HEK293 (cell line): ENCODE results near the gene CCDC24.
A peak's percentile ranks its signal among the peaks of the same experiment; 100 is the strongest.

Experiments
- AEBP2 ChIP-seq: fragments of 450-650 bp; formaldehyde crosslinking; IDR thresholded peaks from 2 replicates; pipeline ENCODE4 v1.5.1; 2016; ENCODE audit warnings: missing biosample characterization, missing genetic modification characterization, borderline replicate concordance
- ELK4 ChIP-seq: IDR thresholded peaks from 2 replicates; pipeline ENCODE4 v1.6.1; 2011; ENCODE audit warnings: mild to moderate bottlenecking, low read depth, low read length, borderline replicate concordance
- HOXC10 ChIP-seq: sonication (generic); formaldehyde crosslinking; IDR thresholded peaks from 2 replicates; pipeline ENCODE4 v1.8.1; 2023; ENCODE audit warnings: mild to moderate bottlenecking, missing genetic modification reagents
- KLF1 ChIP-seq: fragments of 450-650 bp; formaldehyde crosslinking; IDR thresholded peaks from 2 replicates; pipeline ENCODE4 v1.5.1; 2016; ENCODE audit warnings: missing biosample characterization, missing genetic modification characterization
- PATZ1 ChIP-seq: fragments of 450-650 bp; formaldehyde crosslinking; IDR thresholded peaks from 2 replicates; pipeline ENCODE4 v1.5.1; 2016; ENCODE audit warnings: missing biosample characterization, missing genetic modification characterization
- SCRT2 ChIP-seq: fragments of 450-650 bp; formaldehyde crosslinking; IDR thresholded peaks from 2 replicates; pipeline ENCODE4 v1.5.1; 2016; ENCODE audit warnings: missing biosample characterization, missing genetic modification characterization
- SP2 ChIP-seq: fragments of 450-650 bp; formaldehyde crosslinking; IDR thresholded peaks from 2 replicates; pipeline ENCODE4 v1.5.1; 2016; ENCODE audit warnings: missing biosample characterization, missing genetic modification characterization
- ZBTB6 ChIP-seq: fragments of 450-650 bp; formaldehyde crosslinking; IDR thresholded peaks from 2 replicates; pipeline ENCODE4 v1.5.1; 2017; ENCODE audit warnings: missing biosample characterization, missing genetic modification characterization
- ZNF132 ChIP-seq: fragments of 450-650 bp; formaldehyde crosslinking; IDR thresholded peaks from 2 replicates; pipeline ENCODE4 v1.5.1; 2017; ENCODE audit warnings: missing biosample characterization, missing genetic modification characterization, borderline replicate concordance
- ZNF169 ChIP-seq: fragments of 450-650 bp; formaldehyde crosslinking; IDR thresholded peaks from 2 replicates; pipeline ENCODE4 v1.5.1; 2016; ENCODE audit warnings: missing biosample characterization, missing genetic modification characterization
- ZNF211 ChIP-seq: fragments of 450-650 bp; formaldehyde crosslinking; IDR thresholded peaks from 2 replicates; pipeline ENCODE4 v1.5.1; 2016; ENCODE audit warnings: low read depth, missing biosample characterization, missing genetic modification characterization
- ZNF221 ChIP-seq: fragments of 450-650 bp; formaldehyde crosslinking; IDR thresholded peaks from 2 replicates; pipeline ENCODE4 v1.5.1; 2017; ENCODE audit warnings: missing biosample characterization, missing genetic modification characterization, borderline replicate concordance
- ZNF311 ChIP-seq: fragments of 450-650 bp; formaldehyde crosslinking; IDR thresholded peaks from 2 replicates; pipeline ENCODE4 v1.5.1; 2017; ENCODE audit warnings: missing biosample characterization, missing genetic modification characterization, borderline replicate concordance
- ZNF324 ChIP-seq: fragments of 450-650 bp; formaldehyde crosslinking; IDR thresholded peaks from 2 replicates; pipeline ENCODE4 v1.5.1; 2016; ENCODE audit warnings: missing biosample characterization, missing genetic modification characterization
- ZNF37A ChIP-seq: fragments of 450-650 bp; IDR thresholded peaks from 2 replicates; pipeline ENCODE4 v1.5.1; 2018; ENCODE audit warnings: missing biosample characterization, missing genetic modification characterization
- ZNF398 ChIP-seq: fragments of 450-650 bp; formaldehyde crosslinking; IDR thresholded peaks from 2 replicates; pipeline ENCODE4 v1.5.1; 2017; ENCODE audit warnings: missing biosample characterization, missing genetic modification characterization
- ZNF416 ChIP-seq: fragments of 450-650 bp; formaldehyde crosslinking; IDR thresholded peaks from 2 replicates; pipeline ENCODE4 v1.5.1; 2016; ENCODE audit warnings: missing biosample characterization, missing genetic modification characterization
- ZNF426 ChIP-seq: fragments of 450-650 bp; formaldehyde crosslinking; IDR thresholded peaks from 2 replicates; pipeline ENCODE4 v1.5.1; 2017; ENCODE audit warnings: missing biosample characterization, missing genetic modification characterization, mild to moderate bottlenecking, inconsistent platforms, moderate library complexity
- ZNF488 ChIP-seq: fragments of 450-650 bp; formaldehyde crosslinking; IDR thresholded peaks from 2 replicates; pipeline ENCODE4 v1.5.1; 2016; ENCODE audit warnings: missing biosample characterization, missing genetic modification characterization
- ZNF670 ChIP-seq: fragments of 450-650 bp; formaldehyde crosslinking; IDR thresholded peaks from 2 replicates; pipeline ENCODE4 v1.5.1; 2016; ENCODE audit warnings: missing biosample characterization, missing genetic modification characterization, low read depth
- ZNF791 ChIP-seq: fragments of 450-650 bp; formaldehyde crosslinking; IDR thresholded peaks from 2 replicates; pipeline ENCODE4 v1.5.1; 2016; ENCODE audit warnings: missing biosample characterization, missing genetic modification characterization
- ZSCAN16 ChIP-seq: fragments of 450-650 bp; formaldehyde crosslinking; IDR thresholded peaks from 2 replicates; pipeline ENCODE4 v1.5.1; 2016; ENCODE audit warnings: missing biosample characterization, missing genetic modification characterization
- TF ChIP-seq, protein P1 (sequence below): fragments of 450-650 bp; formaldehyde crosslinking; IDR thresholded peaks from 2 replicates; pipeline ENCODE4 v1.5.1; 2016; ENCODE audit warnings: missing biosample characterization, missing genetic modification characterization
- TF ChIP-seq, protein P2 (sequence below): fragments of 450-650 bp; formaldehyde crosslinking; IDR thresholded peaks from 2 replicates; pipeline ENCODE4 v1.5.1; 2016; ENCODE audit warnings: missing biosample characterization, missing genetic modification characterization

CCDC24 gene

GRCh38 chr1:43974443-43975248, 16.8 kb upstream of the CCDC24 start, which contains the start of gene ATP6V0B (continued):
- TF ChIP-seq ZNF398 (tag by site-specific recombination), result 0 out of 2 replicates have a peak, but pooled peaks have one; percentile 20
- TF ChIP-seq ZNF311 (tag by site-specific recombination), result no peak
- no peak for TF ChIP-seq ZSCAN16
- TF ChIP-seq KLF1 (tag by site-specific recombination), result peak; percentile 56
- no peak for TF ChIP-seq HOXC10 (CRISPR knock-in tag)
- TF ChIP-seq PATZ1 (tag by site-specific recombination), result peak; percentile 75
- no peak for TF ChIP-seq ZNF211
- TF ChIP-seq SCRT2 (tag by site-specific recombination), result peak; percentile 79
- 0 out of 2 replicates have a peak, but pooled peaks have one; percentile 32 for TF ChIP-seq ZNF488 (tag by site-specific recombination)
- no peak for TF ChIP-seq ZNF791
- TF ChIP-seq, protein P1, sequence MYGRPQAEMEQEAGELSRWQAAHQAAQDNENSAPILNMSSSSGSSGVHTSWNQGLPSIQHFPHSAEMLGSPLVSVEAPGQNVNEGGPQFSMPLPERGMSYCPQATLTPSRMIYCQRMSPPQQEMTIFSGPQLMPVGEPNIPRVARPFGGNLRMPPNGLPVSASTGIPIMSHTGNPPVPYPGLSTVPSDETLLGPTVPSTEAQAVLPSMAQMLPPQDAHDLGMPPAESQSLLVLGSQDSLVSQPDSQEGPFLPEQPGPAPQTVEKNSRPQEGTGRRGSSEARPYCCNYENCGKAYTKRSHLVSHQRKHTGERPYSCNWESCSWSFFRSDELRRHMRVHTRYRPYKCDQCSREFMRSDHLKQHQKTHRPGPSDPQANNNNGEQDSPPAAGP (tag by site-specific recombination), result no peak
- TF ChIP-seq ZNF426 (tag by site-specific recombination), result no peak
- TF ChIP-seq SP2 (tag by site-specific recombination), result peak; percentile 71
- no peak for TF ChIP-seq ZNF169
- TF ChIP-seq ZNF416 (tag by site-specific recombination), result no peak
- TF ChIP-seq, protein P2, sequence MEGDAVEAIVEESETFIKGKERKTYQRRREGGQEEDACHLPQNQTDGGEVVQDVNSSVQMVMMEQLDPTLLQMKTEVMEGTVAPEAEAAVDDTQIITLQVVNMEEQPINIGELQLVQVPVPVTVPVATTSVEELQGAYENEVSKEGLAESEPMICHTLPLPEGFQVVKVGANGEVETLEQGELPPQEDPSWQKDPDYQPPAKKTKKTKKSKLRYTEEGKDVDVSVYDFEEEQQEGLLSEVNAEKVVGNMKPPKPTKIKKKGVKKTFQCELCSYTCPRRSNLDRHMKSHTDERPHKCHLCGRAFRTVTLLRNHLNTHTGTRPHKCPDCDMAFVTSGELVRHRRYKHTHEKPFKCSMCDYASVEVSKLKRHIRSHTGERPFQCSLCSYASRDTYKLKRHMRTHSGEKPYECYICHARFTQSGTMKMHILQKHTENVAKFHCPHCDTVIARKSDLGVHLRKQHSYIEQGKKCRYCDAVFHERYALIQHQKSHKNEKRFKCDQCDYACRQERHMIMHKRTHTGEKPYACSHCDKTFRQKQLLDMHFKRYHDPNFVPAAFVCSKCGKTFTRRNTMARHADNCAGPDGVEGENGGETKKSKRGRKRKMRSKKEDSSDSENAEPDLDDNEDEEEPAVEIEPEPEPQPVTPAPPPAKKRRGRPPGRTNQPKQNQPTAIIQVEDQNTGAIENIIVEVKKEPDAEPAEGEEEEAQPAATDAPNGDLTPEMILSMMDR, result peak; percentile 89
- no peak for TF ChIP-seq ZNF221 (tag by site-specific recombination)
- no peak; the same call in 1 of the 2 replicates for TF ChIP-seq ZNF324 (tag by site-specific recombination)
- TF ChIP-seq ZNF37A (tag by site-specific recombination), result no peak
- TF ChIP-seq ZBTB6, result peak; percentile 66; the same call in 1 of the 2 replicates
- TF ChIP-seq ZNF132 (tag by site-specific recombination), result no peak
- TF ChIP-seq ZNF670 (tag by site-specific recombination), result no peak
- no peak for TF ChIP-seq ELK4
- TF ChIP-seq AEBP2 (tag by site-specific recombination), result no peak
